Ovary (tissue), 3 donors: ENCODE measurements around the gene OCLN.
"Not testable (repeated sequence)": the region's sequence is repeated elsewhere in the genome, so short reads cannot be mapped to it uniquely, and the experiment has no call there.

Source experiments
- CTCF ChIP-seq, 3 donors: fragments of 450-650 bp in 2 of 3; fragments of 200-600 bp in 1 of 3; IDR thresholded peaks; one replicate each; pipeline versions ENCODE4 v1.5.1 to v1.8.0; 2016 to 2022; ENCODE audit warnings: antibody characterized with exemption in 3 of 3, mild to moderate bottlenecking in 1 of 3
- EP300 ChIP-seq: sonication (generic); formaldehyde crosslinking; IDR thresholded peaks from one replicate; pipeline ENCODE4 v1.6.1; 2017; ENCODE audit warnings: antibody characterized with exemption
- POLR2A ChIP-seq: fragments of 450-650 bp; IDR thresholded peaks from one replicate; pipeline ENCODE4 v1.6.1; 2017; ENCODE audit warnings: antibody characterized with exemption, mild to moderate bottlenecking, moderate library complexity
- donor health status: DM: no; HTN: no; CAD: no.

- not testable (repeated sequence) for TF ChIP-seq CTCF (IDR thresholded peaks at IDR 0.05); POLR2A; EP300
These were observed 21.1 kb upstream of the OCLN start for GRCh38 chr5:69471516-69471915.
